Measurements from ENCODE around the gene ITPKA. TPM values are rescaled to one million over a fixed set of nuclear protein-coding genes. Genes with fewer than 3 reads are reported as not detected.

ITPKA gene
- total and polyA plus RNA-seq, 2 of the 13 experiments (the other 11 are each of a cell fraction or from before 2014, with no cell fraction given): 13.2 to 41.3 TPM

GRCh38 chr15:41494190-41494921 lies 682 bp downstream of the ITPKA start (continued):
- TF ChIP-seq PLSCR1 (CRISPR knock-in tag; IDR thresholded peaks at IDR 0.05; ENCODE audit: borderline replicate concordance) (no peak), GLI4 (CRISPR knock-in tag; IDR thresholded peaks at IDR 0.05; ENCODE audit: borderline replicate concordance) (0 out of 2 replicates have a peak, but pooled peaks have one; percentile 6), ZBTB25 (CRISPR knock-in tag; IDR thresholded peaks at IDR 0.05) (peak; percentile 74; the same call in 1 of the 2 replicates), ZBTB2 (CRISPR knock-in tag; IDR thresholded peaks at IDR 0.05; ENCODE audit: low read depth) (peak; percentile 86), NR3C1 (CRISPR knock-in tag; IDR thresholded peaks at IDR 0.05) (no peak), ZNF20 (CRISPR knock-in tag; IDR thresholded peaks at IDR 0.05) (no peak), KDM2A (CRISPR knock-in tag; IDR thresholded peaks at IDR 0.05; ENCODE audit: borderline replicate concordance, low read depth) (peak; percentile 60; the same call in 1 of the 2 replicates), ZNF207 (IDR thresholded peaks at IDR 0.05; ENCODE audit: borderline replicate concordance) (no peak), ZNF574 (CRISPR knock-in tag; IDR thresholded peaks at IDR 0.05) (peak; percentile 20; the same call in 1 of the 2 replicates), ZBTB14 (CRISPR knock-in tag; IDR thresholded peaks at IDR 0.05) (peak; percentile 28; the same call in 1 of the 2 replicates), RBFOX2 (IDR thresholded peaks at IDR 0.05; ENCODE audit: low read depth, low read length) (peak; percentile 52; the same call in 1 of the 2 replicates), ARHGAP35 (CRISPR knock-in tag; IDR thresholded peaks at IDR 0.05; ENCODE audit: borderline replicate concordance) (peak; percentile 81; the same call in 1 of the 2 replicates), KMT2A (CRISPR knock-in tag; IDR thresholded peaks at IDR 0.05) (peak; percentile 52; the same call in 1 of the 2 replicates), ZNF546 (CRISPR knock-in tag; conservative IDR thresholded peaks at IDR 0.05) (no peak), LBX2 (CRISPR knock-in tag; IDR thresholded peaks at IDR 0.05; ENCODE audit: borderline replicate concordance) (no peak), SRSF9 (IDR thresholded peaks at IDR 0.05; ENCODE audit: borderline replicate concordance, insufficient read depth, low read depth, low read length, poor library complexity, severe bottlenecking) (no peak), ERF (CRISPR knock-in tag; IDR thresholded peaks at IDR 0.05) (peak; percentile 58), PHF20 (CRISPR knock-in tag; IDR thresholded peaks at IDR 0.05) (no peak), ZSCAN30 (CRISPR knock-in tag; IDR thresholded peaks at IDR 0.05) (no peak)
